GM23338 (cell line): ENCODE results near the gene ZNF438. TPM values are rescaled to one million over a fixed set of nuclear protein-coding genes. Genes with fewer than 3 reads are reported as not detected.

Experiments used
- ATAC-seq: fragments of 200-7000 bp; cut with Tn5 transposase; 3 replicates; pipeline ENCODE4 v1.9.1; 2020
- DNase-seq: peaks from one replicate; pipeline ENCODE4 v3.0.0-alpha.2; 2015; ENCODE audit warnings: low spot score
- H2AFZ ChIP-seq: fragments of 200-600 bp; sonication (generic); 2 replicates; pipeline ENCODE4 v1.8.0; 2016; ENCODE audit warnings: antibody characterized with exemption, mild to moderate bottlenecking, moderate library complexity
- H3F3A ChIP-seq: fragments of 200-600 bp; sonication (generic); replicated peaks from 2 replicates; pipeline ENCODE4 v1.8.0; 2017; ENCODE audit warnings: antibody characterized with exemption, mixed run types, low read depth
- H3K27ac ChIP-seq: fragments of 200-600 bp; sonication (generic); 2 replicates; pipeline ENCODE4 v1.6.1; 2016; ENCODE audit warnings: low read depth
- H3K27me3 ChIP-seq: fragments of 200-600 bp; sonication (generic); 2 replicates; pipeline ENCODE4 v1.8.0; 2016; ENCODE audit warnings: mild to moderate bottlenecking, mixed run types, moderate library complexity; ENCODE audit not compliant: insufficient read depth
- H3K36me3 ChIP-seq: fragments of 200-600 bp; sonication (generic); 2 replicates; pipeline ENCODE4 v1.8.0; 2016; ENCODE audit warnings: mild to moderate bottlenecking; ENCODE audit not compliant: insufficient read depth
- H3K4me1 ChIP-seq: fragments of 200-600 bp; sonication (generic); 2 replicates; pipeline ENCODE4 v1.8.0; 2016; ENCODE audit warnings: mild to moderate bottlenecking, moderate library complexity; ENCODE audit not compliant: insufficient read depth
- H3K4me2 ChIP-seq: fragments of 200-600 bp; sonication (generic); 2 replicates; pipeline ENCODE4 v1.7.1; 2017; ENCODE audit warnings: mixed run types
- H3K4me3 ChIP-seq: fragments of 200-600 bp; sonication (generic); 2 replicates; pipeline ENCODE4 v1.6.1; 2016; ENCODE audit warnings: mixed run types
- H3K79me2 ChIP-seq: fragments of 200-600 bp; sonication (generic); replicated peaks from 2 replicates; pipeline ENCODE4 v1.8.0; 2017; ENCODE audit warnings: mild to moderate bottlenecking; ENCODE audit not compliant: insufficient read depth
- H3K9me2 ChIP-seq: fragments of 200-600 bp; sonication (generic); 2 replicates; pipeline ENCODE4 v1.8.0; 2017; ENCODE audit not compliant: insufficient read depth
- H4K20me1 ChIP-seq: fragments of 200-600 bp; sonication (generic); replicated peaks from 2 replicates; pipeline ENCODE4 v1.8.0; 2017; ENCODE audit warnings: mild to moderate bottlenecking; ENCODE audit not compliant: insufficient read depth
- H3K27ac Mint-ChIP-seq: 2 replicates; pipeline ENCODE4 v1.8.0; 2020; ENCODE audit warnings: inconsistent platforms, mild to moderate bottlenecking, moderate library complexity, mixed read lengths
- H3K27me3 Mint-ChIP-seq: 3 replicates; pipeline ENCODE4 v1.8.0; 2022; ENCODE audit warnings: low read depth, mild to moderate bottlenecking, moderate library complexity, mixed read lengths, inconsistent platforms; ENCODE audit not compliant: insufficient read depth, poor library complexity
- H3K36me3 Mint-ChIP-seq: 3 replicates; pipeline ENCODE4 v1.8.0; 2021; ENCODE audit warnings: low read depth, mild to moderate bottlenecking, inconsistent platforms, moderate library complexity, mixed read lengths
- H3K4me1 Mint-ChIP-seq: 3 replicates; pipeline ENCODE4 v1.8.0; 2020; ENCODE audit warnings: mild to moderate bottlenecking, inconsistent platforms, mixed read lengths
- H3K4me3 Mint-ChIP-seq: 3 replicates; pipeline ENCODE4 v1.8.0; 2021; ENCODE audit warnings: moderate library complexity, mild to moderate bottlenecking, inconsistent platforms, mixed read lengths
- H3K9me3 Mint-ChIP-seq: 3 replicates; pipeline ENCODE4 v1.8.0; 2020; ENCODE audit warnings: moderate library complexity, mild to moderate bottlenecking, inconsistent platforms, mixed read lengths
- CREB1 ChIP-seq: fragments of 250-450 bp; sonication (Bioruptor Pico); IDR thresholded peaks from 2 replicates; pipeline ENCODE4 v1.5.0; 2020; ENCODE audit warnings: low read depth, mild to moderate bottlenecking, moderate library complexity
- EZH2phosphoT487 ChIP-seq: fragments of 200-600 bp; sonication (generic); IDR thresholded peaks from one replicate; pipeline ENCODE4 v1.8.1; 2018; ENCODE audit warnings: antibody characterized with exemption; ENCODE audit not compliant: unreplicated experiment
- JUNB ChIP-seq: IDR thresholded peaks from one replicate; pipeline ENCODE4 v1.6.1; 2016; ENCODE audit warnings: antibody characterized with exemption; ENCODE audit not compliant: unreplicated experiment
- NANOG ChIP-seq: IDR thresholded peaks from 2 replicates; pipeline ENCODE4 v1.6.1; 2016; ENCODE audit warnings: antibody characterized with exemption, borderline replicate concordance
- STAT1 ChIP-seq: IDR thresholded peaks from one replicate; pipeline ENCODE4 v1.6.1; 2016; ENCODE audit warnings: antibody characterized with exemption; ENCODE audit not compliant: unreplicated experiment
- ZNF331 ChIP-seq: fragments of 250-450 bp; sonication (Bioruptor Pico); IDR thresholded peaks from 2 replicates; pipeline ENCODE4 v1.5.0; 2020; ENCODE audit warnings: low read depth, mild to moderate bottlenecking, moderate library complexity
- long read RNA-seq: library from polyadenylated mRNA; unstranded; transcript quantifications from one replicate; pipeline ENCODE4 v2.0.0, GENCODE V29; 2020; ENCODE audit not compliant: unreplicated experiment
- polyA plus RNA-seq: library from polyadenylated mRNA; unstranded; fragments of >200 nt; fragmentation: Nextera tagmentation; extraction: Ambion mirVana; gene quantifications from 2 replicates; pipeline ENCODE4 v1.2.1, GENCODE V29; 2016
- total RNA-seq: library from RNA; depleted of rRNA; stranded (reverse); fragments of >200 nt; shearing (Covaris generic); gene quantifications from 2 replicates; pipeline ENCODE4 v1.2.3, GENCODE V29; 2014; rRNA removed
- TF ChIP-seq, protein P1 (sequence below): IDR thresholded peaks from 2 replicates; pipeline ENCODE4 v1.6.1; 2016; ENCODE audit warnings: antibody characterized with exemption
- TF ChIP-seq, protein P2 (sequence below), 2 experiments: fragments of 200-600 bp in 1 of 2; sonication (generic) in 1 of 2; conservative IDR thresholded peaks; 2 replicates each; pipeline versions ENCODE4 v1.5.1 to v1.6.1; 2016 to 2017; ENCODE audit warnings: antibody characterized with exemption in 2 of 2, low read depth in 2 of 2, mild to moderate bottlenecking in 2 of 2, moderate library complexity in 1 of 2
- TF ChIP-seq, protein P3 (sequence below): fragments of 250-450 bp; sonication (Bioruptor Pico); IDR thresholded peaks from 2 replicates; pipeline ENCODE4 v1.5.0; 2020; ENCODE audit warnings: mild to moderate bottlenecking, moderate library complexity
- TF ChIP-seq, protein P4 (sequence below): IDR thresholded peaks from one replicate; pipeline ENCODE4 v1.6.1; 2018; ENCODE audit warnings: antibody characterized with exemption; ENCODE audit not compliant: unreplicated experiment

Gene ZNF438, protein sequence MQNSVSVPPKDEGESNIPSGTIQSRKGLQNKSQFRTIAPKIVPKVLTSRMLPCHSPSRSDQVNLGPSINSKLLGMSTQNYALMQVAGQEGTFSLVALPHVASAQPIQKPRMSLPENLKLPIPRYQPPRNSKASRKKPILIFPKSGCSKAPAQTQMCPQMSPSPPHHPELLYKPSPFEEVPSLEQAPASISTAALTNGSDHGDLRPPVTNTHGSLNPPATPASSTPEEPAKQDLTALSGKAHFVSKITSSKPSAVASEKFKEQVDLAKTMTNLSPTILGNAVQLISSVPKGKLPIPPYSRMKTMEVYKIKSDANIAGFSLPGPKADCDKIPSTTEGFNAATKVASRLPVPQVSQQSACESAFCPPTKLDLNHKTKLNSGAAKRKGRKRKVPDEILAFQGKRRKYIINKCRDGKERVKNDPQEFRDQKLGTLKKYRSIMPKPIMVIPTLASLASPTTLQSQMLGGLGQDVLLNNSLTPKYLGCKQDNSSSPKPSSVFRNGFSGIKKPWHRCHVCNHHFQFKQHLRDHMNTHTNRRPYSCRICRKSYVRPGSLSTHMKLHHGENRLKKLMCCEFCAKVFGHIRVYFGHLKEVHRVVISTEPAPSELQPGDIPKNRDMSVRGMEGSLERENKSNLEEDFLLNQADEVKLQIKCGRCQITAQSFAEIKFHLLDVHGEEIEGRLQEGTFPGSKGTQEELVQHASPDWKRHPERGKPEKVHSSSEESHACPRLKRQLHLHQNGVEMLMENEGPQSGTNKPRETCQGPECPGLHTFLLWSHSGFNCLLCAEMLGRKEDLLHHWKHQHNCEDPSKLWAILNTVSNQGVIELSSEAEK
- 0.74 and 0.94 TPM in 2 replicates for total RNA-seq
- polyA plus RNA-seq, result 0.91 and 1.6 TPM in 2 replicates
- long read RNA-seq, result 0 reads

DNA sequence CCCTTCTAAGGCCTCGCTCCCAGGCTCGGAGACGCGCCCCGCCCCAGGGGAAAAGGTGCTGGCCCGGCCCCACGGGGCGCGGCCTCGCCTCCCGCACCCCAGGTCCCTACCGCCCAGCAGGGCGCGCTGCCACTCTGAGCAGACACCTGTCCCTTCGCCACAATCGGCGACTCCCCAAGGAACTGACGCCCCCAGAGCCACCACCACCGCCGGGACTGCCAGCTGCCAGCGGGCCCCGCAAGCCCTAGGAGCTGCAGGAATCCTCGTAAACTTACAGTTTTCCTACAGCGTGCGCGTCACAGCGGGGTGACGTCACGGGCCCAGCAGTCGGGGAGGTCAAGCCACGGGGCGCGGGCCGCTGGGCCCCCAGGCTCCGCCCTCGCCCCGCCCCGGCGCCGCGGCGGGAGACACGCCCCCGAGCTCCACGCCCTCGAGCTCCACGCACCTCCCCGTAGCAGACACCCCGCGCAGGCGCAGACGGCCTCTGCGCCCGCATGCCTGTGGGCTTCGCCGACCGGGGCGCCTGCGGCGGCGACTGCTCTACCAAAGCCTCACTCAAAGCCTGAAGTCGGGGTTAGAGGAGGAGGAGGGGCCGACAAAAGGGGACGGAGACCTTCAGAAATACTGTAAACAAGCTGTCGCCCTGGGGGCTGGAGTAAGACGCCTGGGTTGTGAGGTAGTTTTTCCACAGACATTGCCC is at the start of gene ZNF438:
Gene ZNF438 (minus strand): TSS at position 308 of the 700 bp plus-strand sequence. CDS start 154,831 bp downstream, outside the sequence.
- ATAC-seq (peak; percentile 55), DNase-seq (peak; percentile 86)
- Histone ChIP-seq H3K4me2 (peak within 1 kb of the TSS; percentile 90), H3K4me1 (peaks cover 27% of the 10 kb centered on the region), H3K4me3 (peak within 1 kb of the TSS; percentile 74), H3K36me3 (no peaks in the 10 kb centered on the region), H3F3A (no peaks in the 10 kb centered on the region), H3K9me2 (no peaks in the 10 kb centered on the region), H3K27ac (peak within 1 kb of the TSS; percentile 95), H4K20me1 (no peaks in the 10 kb centered on the region), H3K27me3 (peaks cover 35% of the 10 kb centered on the region), H2AFZ (peak within 1 kb of the TSS; percentile 92), H3K79me2 (no peaks in the 10 kb centered on the region)
- Mint-ChIP-seq H3K27me3 (peaks cover 24% of the 10 kb centered on the region), H3K4me3 (peak within 1 kb of the TSS; percentile 78), H3K36me3 (peaks cover 3% of the 10 kb centered on the region; the same call in 1 of the 3 replicates), H3K27ac (peak within 1 kb of the TSS; percentile 94), H3K9me3 (no peaks in the 10 kb centered on the region), H3K4me1 (peaks cover 54% of the 10 kb centered on the region)
- TF ChIP-seq, protein P1, sequence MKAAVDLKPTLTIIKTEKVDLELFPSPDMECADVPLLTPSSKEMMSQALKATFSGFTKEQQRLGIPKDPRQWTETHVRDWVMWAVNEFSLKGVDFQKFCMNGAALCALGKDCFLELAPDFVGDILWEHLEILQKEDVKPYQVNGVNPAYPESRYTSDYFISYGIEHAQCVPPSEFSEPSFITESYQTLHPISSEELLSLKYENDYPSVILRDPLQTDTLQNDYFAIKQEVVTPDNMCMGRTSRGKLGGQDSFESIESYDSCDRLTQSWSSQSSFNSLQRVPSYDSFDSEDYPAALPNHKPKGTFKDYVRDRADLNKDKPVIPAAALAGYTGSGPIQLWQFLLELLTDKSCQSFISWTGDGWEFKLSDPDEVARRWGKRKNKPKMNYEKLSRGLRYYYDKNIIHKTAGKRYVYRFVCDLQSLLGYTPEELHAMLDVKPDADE, result no peak
- no peak for TF ChIP-seq ZNF331
- no peak for TF ChIP-seq EZH2phosphoT487
- TF ChIP-seq JUNB, result no peak
- TF ChIP-seq STAT1, result no peak
- TF ChIP-seq NANOG, result no peak
- TF ChIP-seq, protein P2, sequence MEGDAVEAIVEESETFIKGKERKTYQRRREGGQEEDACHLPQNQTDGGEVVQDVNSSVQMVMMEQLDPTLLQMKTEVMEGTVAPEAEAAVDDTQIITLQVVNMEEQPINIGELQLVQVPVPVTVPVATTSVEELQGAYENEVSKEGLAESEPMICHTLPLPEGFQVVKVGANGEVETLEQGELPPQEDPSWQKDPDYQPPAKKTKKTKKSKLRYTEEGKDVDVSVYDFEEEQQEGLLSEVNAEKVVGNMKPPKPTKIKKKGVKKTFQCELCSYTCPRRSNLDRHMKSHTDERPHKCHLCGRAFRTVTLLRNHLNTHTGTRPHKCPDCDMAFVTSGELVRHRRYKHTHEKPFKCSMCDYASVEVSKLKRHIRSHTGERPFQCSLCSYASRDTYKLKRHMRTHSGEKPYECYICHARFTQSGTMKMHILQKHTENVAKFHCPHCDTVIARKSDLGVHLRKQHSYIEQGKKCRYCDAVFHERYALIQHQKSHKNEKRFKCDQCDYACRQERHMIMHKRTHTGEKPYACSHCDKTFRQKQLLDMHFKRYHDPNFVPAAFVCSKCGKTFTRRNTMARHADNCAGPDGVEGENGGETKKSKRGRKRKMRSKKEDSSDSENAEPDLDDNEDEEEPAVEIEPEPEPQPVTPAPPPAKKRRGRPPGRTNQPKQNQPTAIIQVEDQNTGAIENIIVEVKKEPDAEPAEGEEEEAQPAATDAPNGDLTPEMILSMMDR (conservative IDR thresholded peaks at IDR 0.05; ENCODE audit: low read depth in 2 of 2), result peak; percentile 19 to 50; a peak in 2 of 4 replicates
- TF ChIP-seq, protein P3, sequence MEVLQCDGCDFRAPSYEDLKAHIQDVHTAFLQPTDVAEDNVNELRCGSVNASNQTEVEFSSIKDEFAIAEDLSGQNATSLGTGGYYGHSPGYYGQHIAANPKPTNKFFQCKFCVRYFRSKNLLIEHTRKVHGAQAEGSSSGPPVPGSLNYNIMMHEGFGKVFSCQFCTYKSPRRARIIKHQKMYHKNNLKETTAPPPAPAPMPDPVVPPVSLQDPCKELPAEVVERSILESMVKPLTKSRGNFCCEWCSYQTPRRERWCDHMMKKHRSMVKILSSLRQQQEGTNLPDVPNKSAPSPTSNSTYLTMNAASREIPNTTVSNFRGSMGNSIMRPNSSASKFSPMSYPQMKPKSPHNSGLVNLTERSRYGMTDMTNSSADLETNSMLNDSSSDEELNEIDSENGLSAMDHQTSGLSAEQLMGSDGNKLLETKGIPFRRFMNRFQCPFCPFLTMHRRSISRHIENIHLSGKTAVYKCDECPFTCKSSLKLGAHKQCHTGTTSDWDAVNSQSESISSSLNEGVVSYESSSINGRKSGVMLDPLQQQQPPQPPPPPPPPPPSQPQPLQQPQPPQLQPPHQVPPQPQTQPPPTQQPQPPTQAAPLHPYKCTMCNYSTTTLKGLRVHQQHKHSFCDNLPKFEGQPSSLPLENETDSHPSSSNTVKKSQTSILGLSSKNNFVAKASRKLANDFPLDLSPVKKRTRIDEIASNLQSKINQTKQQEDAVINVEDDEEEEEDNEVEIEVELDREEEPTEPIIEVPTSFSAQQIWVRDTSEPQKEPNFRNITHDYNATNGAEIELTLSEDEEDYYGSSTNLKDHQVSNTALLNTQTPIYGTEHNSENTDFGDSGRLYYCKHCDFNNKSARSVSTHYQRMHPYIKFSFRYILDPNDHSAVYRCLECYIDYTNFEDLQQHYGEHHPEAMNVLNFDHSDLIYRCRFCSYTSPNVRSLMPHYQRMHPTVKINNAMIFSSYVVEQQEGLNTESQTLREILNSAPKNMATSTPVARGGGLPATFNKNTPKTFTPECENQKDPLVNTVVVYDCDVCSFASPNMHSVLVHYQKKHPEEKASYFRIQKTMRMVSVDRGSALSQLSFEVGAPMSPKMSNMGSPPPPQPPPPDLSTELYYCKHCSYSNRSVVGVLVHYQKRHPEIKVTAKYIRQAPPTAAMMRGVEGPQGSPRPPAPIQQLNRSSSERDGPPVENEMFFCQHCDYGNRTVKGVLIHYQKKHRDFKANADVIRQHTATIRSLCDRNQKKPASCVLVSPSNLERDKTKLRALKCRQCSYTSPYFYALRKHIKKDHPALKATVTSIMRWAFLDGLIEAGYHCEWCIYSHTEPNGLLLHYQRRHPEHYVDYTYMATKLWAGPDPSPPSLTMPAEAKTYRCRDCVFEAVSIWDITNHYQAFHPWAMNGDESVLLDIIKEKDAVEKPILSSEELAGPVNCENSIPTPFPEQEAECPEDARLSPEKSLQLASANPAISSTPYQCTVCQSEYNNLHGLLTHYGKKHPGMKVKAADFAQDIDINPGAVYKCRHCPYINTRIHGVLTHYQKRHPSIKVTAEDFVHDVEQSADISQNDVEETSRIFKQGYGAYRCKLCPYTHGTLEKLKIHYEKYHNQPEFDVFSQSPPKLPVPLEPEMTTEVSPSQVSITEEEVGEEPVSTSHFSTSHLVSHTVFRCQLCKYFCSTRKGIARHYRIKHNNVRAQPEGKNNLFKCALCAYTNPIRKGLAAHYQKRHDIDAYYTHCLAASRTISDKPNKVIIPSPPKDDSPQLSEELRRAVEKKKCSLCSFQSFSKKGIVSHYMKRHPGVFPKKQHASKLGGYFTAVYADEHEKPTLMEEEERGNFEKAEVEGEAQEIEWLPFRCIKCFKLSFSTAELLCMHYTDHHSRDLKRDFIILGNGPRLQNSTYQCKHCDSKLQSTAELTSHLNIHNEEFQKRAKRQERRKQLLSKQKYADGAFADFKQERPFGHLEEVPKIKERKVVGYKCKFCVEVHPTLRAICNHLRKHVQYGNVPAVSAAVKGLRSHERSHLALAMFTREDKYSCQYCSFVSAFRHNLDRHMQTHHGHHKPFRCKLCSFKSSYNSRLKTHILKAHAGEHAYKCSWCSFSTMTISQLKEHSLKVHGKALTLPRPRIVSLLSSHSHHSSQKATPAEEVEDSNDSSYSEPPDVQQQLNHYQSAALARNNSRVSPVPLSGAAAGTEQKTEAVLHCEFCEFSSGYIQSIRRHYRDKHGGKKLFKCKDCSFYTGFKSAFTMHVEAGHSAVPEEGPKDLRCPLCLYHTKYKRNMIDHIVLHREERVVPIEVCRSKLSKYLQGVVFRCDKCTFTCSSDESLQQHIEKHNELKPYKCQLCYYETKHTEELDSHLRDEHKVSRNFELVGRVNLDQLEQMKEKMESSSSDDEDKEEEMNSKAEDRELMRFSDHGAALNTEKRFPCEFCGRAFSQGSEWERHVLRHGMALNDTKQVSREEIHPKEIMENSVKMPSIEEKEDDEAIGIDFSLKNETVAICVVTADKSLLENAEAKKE (CRISPR knock-in tag), result no peak
- peak; percentile 97 for TF ChIP-seq CREB1 (CRISPR knock-in tag)
- TF ChIP-seq, protein P4, sequence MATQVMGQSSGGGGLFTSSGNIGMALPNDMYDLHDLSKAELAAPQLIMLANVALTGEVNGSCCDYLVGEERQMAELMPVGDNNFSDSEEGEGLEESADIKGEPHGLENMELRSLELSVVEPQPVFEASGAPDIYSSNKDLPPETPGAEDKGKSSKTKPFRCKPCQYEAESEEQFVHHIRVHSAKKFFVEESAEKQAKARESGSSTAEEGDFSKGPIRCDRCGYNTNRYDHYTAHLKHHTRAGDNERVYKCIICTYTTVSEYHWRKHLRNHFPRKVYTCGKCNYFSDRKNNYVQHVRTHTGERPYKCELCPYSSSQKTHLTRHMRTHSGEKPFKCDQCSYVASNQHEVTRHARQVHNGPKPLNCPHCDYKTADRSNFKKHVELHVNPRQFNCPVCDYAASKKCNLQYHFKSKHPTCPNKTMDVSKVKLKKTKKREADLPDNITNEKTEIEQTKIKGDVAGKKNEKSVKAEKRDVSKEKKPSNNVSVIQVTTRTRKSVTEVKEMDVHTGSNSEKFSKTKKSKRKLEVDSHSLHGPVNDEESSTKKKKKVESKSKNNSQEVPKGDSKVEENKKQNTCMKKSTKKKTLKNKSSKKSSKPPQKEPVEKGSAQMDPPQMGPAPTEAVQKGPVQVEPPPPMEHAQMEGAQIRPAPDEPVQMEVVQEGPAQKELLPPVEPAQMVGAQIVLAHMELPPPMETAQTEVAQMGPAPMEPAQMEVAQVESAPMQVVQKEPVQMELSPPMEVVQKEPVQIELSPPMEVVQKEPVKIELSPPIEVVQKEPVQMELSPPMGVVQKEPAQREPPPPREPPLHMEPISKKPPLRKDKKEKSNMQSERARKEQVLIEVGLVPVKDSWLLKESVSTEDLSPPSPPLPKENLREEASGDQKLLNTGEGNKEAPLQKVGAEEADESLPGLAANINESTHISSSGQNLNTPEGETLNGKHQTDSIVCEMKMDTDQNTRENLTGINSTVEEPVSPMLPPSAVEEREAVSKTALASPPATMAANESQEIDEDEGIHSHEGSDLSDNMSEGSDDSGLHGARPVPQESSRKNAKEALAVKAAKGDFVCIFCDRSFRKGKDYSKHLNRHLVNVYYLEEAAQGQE, result no peak
